ENCODE measurements around the gene RPL29. TPM values are rescaled to one million over a fixed set of nuclear protein-coding genes. Genes with fewer than 3 reads are reported as not detected.

Gene RPL29
- total and polyA plus RNA-seq, 8 donors, result 643 to 1,829 (median 1,063) TPM

GRCh38 chr3:52015438-52016228 is 19.9 kb upstream of the RPL29 start:
- H3K4me3 ChIP-seq, result no peak overlapping the region
- ATAC-seq, result peak in 2 of 4 donors; percentile 40 to 53
- DNase-seq, result no peak
- no peak overlapping the region for H3K27ac ChIP-seq
- H3K36me3 ChIP-seq, result no peaks in the 10 kb centered on the region
- FAIRE-seq, result no peak
- 67 to 77% methylated on average over 13 of the region's 13 CpGs for WGBS, 2 donors
- no peaks in the 10 kb centered on the region for H3K27me3 ChIP-seq
- intact Hi-C loops (cut with DNase I), result no loop called here
- no peaks in the 10 kb centered on the region for H3K9me3 ChIP-seq
- no peak for TF ChIP-seq CTCF (IDR thresholded peaks at IDR 0.05)
- H3K4me1 ChIP-seq, result no peaks in the 10 kb centered on the region

GRCh38 chr3:52014613-52015012 is 18.9 kb upstream of the RPL29 start:
- Histone ChIP-seq H3K4me3 (no peak overlapping the region), H3K4me1 (no peaks in the 10 kb centered on the region), H3K36me3 (no peaks in the 10 kb centered on the region), H3K27ac (no peak overlapping the region), H3K9me3 (no peaks in the 10 kb centered on the region), H3K27me3 (no peaks in the 10 kb centered on the region)
- no peak for TF ChIP-seq CTCF (IDR thresholded peaks at IDR 0.05)
- DNase-seq (no peak), FAIRE-seq (no peak), ATAC-seq (no peak)
- intact Hi-C loops (cut with DNase I), result no loop called here
- WGBS, 2 donors, result 76 to 78% methylated on average over 8 of the region's 8 CpGs

- TF ChIP-seq CTCF (IDR thresholded peaks at IDR 0.05), result no peak
- FAIRE-seq (no peak), ATAC-seq (no peak), DNase-seq (no peak)
- H3K9me3 ChIP-seq, result no peaks in the 10 kb centered on the region
- H3K4me1 ChIP-seq, result no peaks in the 10 kb centered on the region
- no peaks in the 10 kb centered on the region for H3K27me3 ChIP-seq
- H3K4me3 ChIP-seq, result no peak overlapping the region
- H3K36me3 ChIP-seq, result no peaks in the 10 kb centered on the region
- no peak overlapping the region for H3K27ac ChIP-seq
- intact Hi-C loops (cut with DNase I), result no loop called here
- WGBS, 2 donors, result 69 to 72% methylated on average over 6 of the region's 6 CpGs
These were observed 18.3 kb upstream of the RPL29 start for GRCh38 chr3:52013802-52014598.

GRCh38 chr3:52012699-52013098 is 17.0 kb upstream of the RPL29 start:
- H3K9me3 ChIP-seq, result no peaks in the 10 kb centered on the region
- FAIRE-seq (no peak), ATAC-seq (no peak), DNase-seq (no peak)
- no peaks in the 10 kb centered on the region for H3K4me1 ChIP-seq
- no peak overlapping the region for H3K4me3 ChIP-seq
- intact Hi-C loops (cut with DNase I), result no loop called here
- H3K27ac ChIP-seq, result no peak overlapping the region
- WGBS, 2 donors, result 63 to 75% methylated on average over 7 of the region's 7 CpGs
- no peak for TF ChIP-seq CTCF (IDR thresholded peaks at IDR 0.05)
- no peaks in the 10 kb centered on the region for H3K36me3 ChIP-seq
- no peaks in the 10 kb centered on the region for H3K27me3 ChIP-seq

- intact Hi-C loops (cut with DNase I), result no loop called here
These were observed 14.7 kb upstream of the RPL29 start for GRCh38 chr3:52010431-52010830.

More at GRCh38 chr3:52010431-52010830, 14.7 kb upstream of the RPL29 start:
- no peak overlapping the region for H3K27ac ChIP-seq
- no peak overlapping the region for H3K4me3 ChIP-seq
- FAIRE-seq (no peak), DNase-seq (no peak), ATAC-seq (no peak)
- H3K9me3 ChIP-seq, result no peaks in the 10 kb centered on the region
- H3K27me3 ChIP-seq, result no peaks in the 10 kb centered on the region
- H3K4me1 ChIP-seq, result peaks cover 4 to 8% (median 4%) of the 10 kb centered on the region in 3 donors
- no peaks in the 10 kb centered on the region for H3K36me3 ChIP-seq
- no peak for TF ChIP-seq CTCF (IDR thresholded peaks at IDR 0.05)
